Inferior parietal cortex (tissue), 1 donor: ENCODE data around the gene MYO5A.
"Not testable (repeated sequence)": the region's sequence is repeated elsewhere in the genome, so short reads cannot be mapped to it uniquely, and the experiment has no call there.

Experiments
- DNase-seq: peaks from one replicate; pipeline ENCODE4 v3.0.0-alpha.2; 2016; ENCODE audit errors: extremely low spot score

MYO5A gene

GRCh38 chr15:52463638-52464037, 65.0 kb downstream of the MYO5A start:
- DNase-seq = no peak

GRCh38 chr15:52462806-52463360, 65.8 kb downstream of the MYO5A start:
- DNase-seq = no peak

GRCh38 chr15:52459701-52460100, 69.0 kb downstream of the MYO5A start:
- DNase-seq = not testable (repeated sequence)

- not testable (repeated sequence) for DNase-seq
Observed at GRCh38 chr15:52459265-52459664, 69.4 kb downstream of the MYO5A start.

GRCh38 chr15:52448011-52448890, 80.4 kb downstream of the MYO5A start:
- no peak for DNase-seq

- DNase-seq = no peak
Observed at GRCh38 chr15:52445954-52446353, 82.7 kb downstream of the MYO5A start.

GRCh38 chr15:52445553-52445952, 83.1 kb downstream of the MYO5A start:
- DNase-seq = no peak

- DNase-seq = not testable (repeated sequence)
Observed at GRCh38 chr15:52443205-52443604, 85.5 kb downstream of the MYO5A start.

- DNase-seq = no peak
Observed at GRCh38 chr15:52441841-52442240, 86.8 kb downstream of the MYO5A start.

- DNase-seq = no peak
Observed at GRCh38 chr15:52440946-52441345, 87.7 kb downstream of the MYO5A start.

GRCh38 chr15:52440414-52440813, 88.3 kb downstream of the MYO5A start:
- no peak for DNase-seq

GRCh38 chr15:52439470-52439869, 89.2 kb downstream of the MYO5A start:
- DNase-seq = no peak

GRCh38 chr15:52439042-52439441, 89.6 kb downstream of the MYO5A start:
- DNase-seq = not testable (repeated sequence)

GRCh38 chr15:52438047-52438446, 90.6 kb downstream of the MYO5A start:
- DNase-seq = no peak

- no peak for DNase-seq
Observed at GRCh38 chr15:52437646-52438045, 91.0 kb downstream of the MYO5A start.

GRCh38 chr15:52436981-52437380, 91.7 kb downstream of the MYO5A start:
- DNase-seq = no peak

- no peak for DNase-seq
Observed at GRCh38 chr15:52434885-52435284, 93.8 kb downstream of the MYO5A start.

GRCh38 chr15:52428297-52428696, 100.4 kb downstream of the MYO5A start:
- DNase-seq = no peak

- DNase-seq = no peak
Observed at GRCh38 chr15:52427804-52428203, 100.9 kb downstream of the MYO5A start.

GRCh38 chr15:52424856-52425431, 103.7 kb downstream of the MYO5A start:
- no peak for DNase-seq

GRCh38 chr15:52423852-52424251, 104.8 kb downstream of the MYO5A start:
- no peak for DNase-seq

GRCh38 chr15:52422001-52422400, 106.7 kb downstream of the MYO5A start:
- DNase-seq = no peak

GRCh38 chr15:52421029-52421428, 107.7 kb downstream of the MYO5A start:
- DNase-seq = no peak
